ENCODE data around the gene SRPK2. TPM values are rescaled to one million over a fixed set of nuclear protein-coding genes. Genes with fewer than 3 reads are reported as not detected.
"Not testable (repeated sequence)": the region's sequence is repeated elsewhere in the genome, so short reads cannot be mapped to it uniquely, and the experiment has no call there.

Gene SRPK2
- polyA plus RNA-seq, 10 donors, result 33.3 to 47.6 (median 38.6) TPM

DNA sequence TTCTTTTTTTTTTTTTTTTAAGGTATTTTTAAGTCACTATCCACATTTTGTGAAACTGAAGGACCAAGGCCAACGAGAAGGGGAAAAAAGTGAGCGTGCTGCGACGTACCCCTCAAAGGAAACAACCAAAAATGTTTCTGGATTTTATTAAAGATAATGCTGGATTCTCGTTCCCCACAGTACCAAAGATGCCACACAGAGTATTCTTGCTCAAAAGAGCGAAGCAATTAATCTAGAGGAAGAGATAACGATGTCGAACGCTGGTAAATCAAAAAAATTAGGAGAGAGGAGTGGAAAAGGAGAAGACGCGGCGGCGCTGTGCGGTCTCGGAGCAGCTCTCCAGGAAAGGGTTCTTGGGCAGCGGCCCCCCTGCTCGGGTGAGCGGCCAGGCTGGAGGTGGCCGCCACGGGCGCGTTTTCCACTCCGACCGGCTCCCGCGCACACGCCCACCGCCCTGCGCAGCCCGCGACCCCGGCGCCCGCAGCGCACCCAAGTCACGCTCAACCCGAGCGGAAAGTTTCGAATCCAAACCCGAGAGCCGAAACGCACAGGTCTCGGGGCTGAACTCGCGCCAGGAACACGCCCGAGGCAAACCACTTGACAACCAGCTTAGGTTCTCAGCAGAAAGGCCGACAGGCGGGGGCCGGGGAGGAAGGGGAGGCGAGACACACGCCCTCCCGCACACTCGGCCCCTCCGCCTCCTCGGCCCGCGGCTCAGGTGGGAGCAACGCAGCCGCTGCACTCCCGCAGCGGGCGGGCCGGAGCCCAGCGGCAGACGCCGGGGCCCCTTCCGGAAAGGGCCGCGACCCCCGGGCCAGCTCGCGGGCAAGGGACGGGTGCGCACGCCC, 989 bp downstream of the SRPK2 start:
- peak; percentile 28 to 85 (median 53) for DNase-seq

DNA sequence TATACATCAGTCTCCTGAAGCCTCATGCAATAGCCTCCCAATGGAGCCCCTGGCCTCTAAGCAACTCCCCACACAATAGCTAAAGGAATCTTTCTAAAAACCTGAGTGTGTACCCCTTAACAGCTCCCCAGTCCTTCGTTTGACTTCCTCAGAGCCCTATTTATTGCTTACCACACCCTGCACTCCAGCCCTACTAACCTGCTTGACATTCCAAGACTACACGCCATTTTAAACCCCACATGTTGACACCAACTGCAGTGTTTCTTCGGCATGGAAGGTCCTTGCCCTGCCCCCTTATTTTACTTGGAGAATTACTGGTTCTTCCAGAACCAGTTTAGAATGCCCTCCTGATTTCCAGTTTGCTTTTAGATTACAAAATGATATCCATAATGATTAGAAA, 10.8 kb downstream of the SRPK2 start:
- DNase-seq, result peak in 1 of 3 donors; percentile 19

- peak in 2 of 3 donors; percentile 57 to 82 for DNase-seq
Measured at GRCh38 chr7:105376908-105377533, 11.7 kb downstream of the SRPK2 start.

DNA sequence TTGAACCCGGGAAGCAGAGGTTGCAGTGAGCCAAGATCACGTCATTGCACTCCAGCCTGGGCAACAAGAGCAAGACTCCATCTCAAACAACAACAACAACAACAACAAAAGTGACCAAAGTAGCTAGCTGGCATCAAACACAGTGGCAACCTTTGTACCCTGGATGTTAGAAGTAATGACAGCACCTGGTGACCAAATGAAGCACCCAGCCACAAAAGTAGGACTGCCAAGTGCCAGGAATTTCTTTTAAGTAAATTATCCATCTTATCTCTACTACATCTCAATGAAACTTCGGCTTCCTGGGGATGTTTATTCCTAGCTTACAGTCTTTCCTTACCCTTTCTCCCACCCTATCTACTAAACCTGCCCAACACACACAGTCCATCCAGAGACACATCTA, 18.8 kb downstream of the SRPK2 start:
- no peak for DNase-seq

DNA sequence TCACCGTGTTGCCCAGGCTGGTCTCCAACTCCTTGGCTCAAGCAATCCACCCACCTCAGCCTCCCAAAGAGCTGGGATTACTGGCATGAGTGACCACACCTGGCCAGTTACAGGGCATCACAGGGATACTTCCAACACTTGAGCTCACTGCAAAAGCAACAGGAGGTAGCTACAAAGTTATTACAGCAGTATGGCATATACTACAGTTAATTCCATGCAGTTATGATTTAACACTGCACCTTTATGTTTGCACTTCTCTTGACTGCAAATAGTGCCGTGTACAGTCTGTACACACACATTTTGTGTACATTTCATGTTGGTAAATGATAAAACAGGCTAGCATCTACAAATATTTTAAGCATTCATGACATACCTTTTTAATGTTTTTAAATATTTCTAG, 21.3 kb downstream of the SRPK2 start:
- no peak for DNase-seq

DNA sequence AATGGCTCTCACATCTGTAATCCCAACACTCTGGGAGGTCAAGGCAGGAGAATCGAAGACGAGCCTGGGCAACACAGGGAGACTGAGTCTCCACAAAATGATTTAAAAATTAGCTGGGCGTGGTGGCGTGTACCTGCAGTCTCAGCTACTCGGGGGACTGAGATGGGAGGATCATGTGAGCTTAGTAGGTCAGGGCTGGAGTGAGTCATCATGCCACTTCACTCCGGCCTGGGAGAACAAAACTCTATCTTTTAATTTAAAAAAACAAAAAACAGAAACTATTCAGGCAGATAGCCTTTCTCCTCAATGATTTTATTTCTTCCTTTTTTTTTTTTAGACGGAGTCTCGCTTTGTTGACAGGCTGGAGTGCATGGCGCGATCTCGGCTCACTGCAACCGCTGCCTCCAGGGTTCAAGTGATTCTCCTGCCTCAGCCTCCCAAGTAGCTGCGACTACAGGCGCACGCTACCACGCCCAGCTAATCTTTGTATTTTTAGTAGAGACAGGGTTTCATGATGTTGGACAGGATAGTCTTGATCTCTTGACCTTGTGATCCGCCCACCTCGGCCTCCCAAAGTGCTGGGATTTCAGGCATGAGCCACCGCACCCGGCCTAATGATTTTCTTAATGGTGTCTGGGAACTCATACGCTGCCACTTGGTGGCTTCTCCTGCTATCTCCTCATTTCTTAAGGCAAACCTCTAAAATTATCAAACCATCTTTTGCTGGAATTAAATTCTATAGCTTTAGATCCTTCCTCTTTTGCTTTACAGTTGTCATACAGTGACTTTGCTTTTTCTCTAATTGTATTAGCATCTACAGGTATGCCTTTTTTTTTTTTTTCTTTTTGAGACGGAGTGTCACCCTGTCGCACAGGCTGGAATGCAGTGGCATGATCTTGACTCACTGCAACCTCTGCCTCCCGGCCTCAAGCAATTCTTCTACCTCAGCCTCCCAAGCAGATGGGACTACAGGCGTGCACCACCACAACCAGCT, 22.9 kb downstream of the SRPK2 start:
- no peak for DNase-seq

GRCh38 chr7:105364684-105365083, 24.0 kb downstream of the SRPK2 start:
- DNase-seq, result no peak

GRCh38 chr7:105363657-105364056, 25.1 kb downstream of the SRPK2 start:
- not testable (repeated sequence) for DNase-seq

DNA sequence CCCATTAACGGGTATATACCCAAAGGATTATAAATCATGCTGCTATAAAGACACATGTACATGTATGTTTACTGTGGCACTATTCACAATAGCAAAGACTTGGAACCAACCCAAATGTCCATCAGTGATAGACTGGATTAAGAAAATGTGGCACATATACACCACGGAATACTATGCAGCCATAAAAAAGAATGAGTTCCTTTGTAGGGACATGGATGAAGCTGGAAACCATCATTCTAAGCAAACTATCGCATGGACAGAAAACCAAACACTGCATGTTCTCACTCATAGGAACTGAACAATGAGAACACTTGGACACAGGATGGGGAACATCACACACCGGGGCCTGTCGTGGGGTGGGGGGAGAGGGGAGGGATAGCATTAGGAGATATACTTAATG, 26.0 kb downstream of the SRPK2 start:
- not testable (repeated sequence) for DNase-seq

- not testable (repeated sequence) for DNase-seq
Measured at GRCh38 chr7:105361995-105362394, 26.7 kb downstream of the SRPK2 start.

GRCh38 chr7:105360149-105360548, 28.6 kb downstream of the SRPK2 start:
- not testable (repeated sequence) for DNase-seq

DNA sequence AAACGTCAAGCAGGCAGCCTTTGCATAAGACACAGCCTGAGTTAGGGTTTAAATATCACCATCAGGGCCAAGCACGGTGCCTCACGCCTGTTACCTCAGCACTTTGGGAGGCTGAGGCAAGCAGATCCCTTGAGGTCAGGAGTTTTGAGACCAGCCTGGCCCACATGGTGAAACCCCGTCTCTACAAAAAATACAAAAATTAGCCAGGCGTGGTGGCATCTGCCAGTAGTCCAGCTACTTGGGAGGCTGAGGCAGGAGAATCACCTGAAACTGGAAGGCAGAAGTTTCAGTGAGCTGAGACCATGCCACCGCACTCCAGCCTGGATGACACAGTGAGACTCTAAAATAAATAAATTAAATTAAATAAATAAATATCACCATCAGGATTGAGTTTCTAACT, 33.0 kb downstream of the SRPK2 start:
- DNase-seq, result no peak

DNA sequence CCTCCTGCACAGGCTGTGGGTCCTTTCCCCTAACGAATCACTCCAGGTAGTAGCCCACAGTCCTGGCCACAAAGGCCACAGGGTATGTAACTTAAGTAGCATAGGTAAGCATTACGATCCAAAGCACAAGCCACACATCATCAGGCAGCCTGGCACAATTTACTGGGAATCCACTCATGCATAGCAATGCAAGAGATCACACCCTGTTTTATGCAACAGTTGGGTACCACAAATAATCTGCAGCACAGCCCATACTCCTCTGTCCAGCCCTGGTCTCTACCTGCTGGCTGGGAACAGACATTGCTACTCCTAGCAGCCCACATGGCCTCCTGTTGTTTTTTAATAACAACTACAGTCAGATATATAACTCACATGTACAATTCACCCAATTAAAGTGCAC, 34.3 kb downstream of the SRPK2 start:
- DNase-seq, result no peak

DNA sequence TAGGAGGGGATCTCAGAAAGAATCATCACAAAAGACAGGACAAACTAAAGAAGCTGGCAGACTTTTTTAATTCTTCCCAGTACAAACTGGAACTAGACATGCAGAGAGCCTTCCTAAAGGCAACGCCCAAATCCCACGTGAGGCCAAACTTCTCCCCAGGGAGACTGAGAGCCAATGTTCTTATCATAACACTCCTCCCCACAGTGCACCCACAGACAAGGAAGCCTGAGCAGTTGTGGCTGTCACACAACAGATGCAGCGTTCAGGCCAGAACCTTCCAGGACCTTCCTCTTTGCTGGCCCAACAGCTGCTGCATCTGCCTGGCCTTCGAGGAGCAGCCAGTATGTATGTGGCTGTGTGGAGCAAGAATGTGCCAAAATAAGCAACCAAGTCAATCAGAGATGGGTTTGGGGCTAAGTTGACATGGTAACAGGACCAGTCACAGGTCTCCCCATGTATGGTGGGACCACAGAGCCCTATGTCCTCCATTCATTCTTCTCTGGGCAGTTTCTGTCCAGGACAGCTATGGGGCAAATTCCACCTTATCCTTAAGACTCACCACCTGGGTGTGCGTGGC, 34.9 kb downstream of the SRPK2 start:
- DNase-seq, result peak; percentile 42 to 71 (median 50)

DNA sequence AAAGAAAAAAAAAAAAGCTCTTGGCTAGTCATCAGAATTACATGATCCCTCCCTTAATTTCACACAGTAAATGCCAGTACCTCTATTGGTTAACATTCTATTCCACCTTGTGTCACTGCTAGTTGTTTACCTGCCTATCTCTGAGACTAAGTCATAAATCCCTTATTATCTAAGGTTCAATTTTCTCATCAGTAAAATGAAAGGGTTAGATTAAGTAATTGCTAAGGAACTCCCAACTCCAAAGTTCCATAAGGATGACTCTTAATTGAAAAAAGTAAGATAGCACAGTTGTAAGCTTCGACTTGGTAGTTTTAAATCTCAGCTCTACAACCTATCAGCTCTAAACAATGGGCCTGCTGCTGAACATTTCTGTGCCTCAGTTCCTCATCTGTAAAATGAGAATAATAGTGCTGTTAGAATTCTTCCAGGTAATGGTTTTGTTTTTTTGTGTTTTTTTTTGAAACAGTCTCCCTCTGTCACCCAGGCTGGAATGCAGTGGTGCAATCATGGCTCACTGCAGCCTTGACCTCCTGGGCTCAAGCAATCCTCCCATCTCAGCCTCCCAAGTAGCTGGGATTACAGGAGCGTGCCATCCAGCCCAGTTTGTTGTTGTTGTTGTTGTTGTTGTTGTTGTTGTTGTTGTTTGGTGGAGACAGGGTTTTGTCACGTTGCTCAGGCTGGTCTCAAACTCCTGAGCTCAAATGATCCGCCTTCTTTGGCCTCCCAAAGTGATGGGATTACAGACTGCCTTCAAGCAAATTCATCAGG, 35.6 kb downstream of the SRPK2 start:
- DNase-seq, result peak in 1 of 3 donors; percentile 42

GRCh38 chr7:105352018-105352612, 36.6 kb downstream of the SRPK2 start:
- peak; percentile 85 to 94 (median 89) for DNase-seq

DNA sequence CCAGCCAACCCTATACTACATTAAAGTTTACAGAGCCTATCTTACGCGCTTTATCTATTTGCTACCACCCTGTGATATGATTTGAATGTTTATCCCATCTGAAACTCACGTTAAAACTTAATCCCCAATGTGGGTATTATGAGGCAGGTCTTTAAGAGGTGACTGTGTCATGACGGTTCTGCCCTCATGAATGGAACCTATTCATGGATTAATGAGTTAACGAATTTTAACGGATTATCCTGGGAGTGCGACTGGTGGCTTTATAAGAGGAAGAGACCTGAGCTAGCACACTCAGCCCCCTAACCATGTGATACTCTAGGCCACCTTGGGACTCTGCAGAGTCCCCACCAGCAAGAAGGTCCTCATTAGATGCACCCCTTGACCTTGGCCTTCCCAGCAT, 37.8 kb downstream of the SRPK2 start:
- no peak for DNase-seq

DNA sequence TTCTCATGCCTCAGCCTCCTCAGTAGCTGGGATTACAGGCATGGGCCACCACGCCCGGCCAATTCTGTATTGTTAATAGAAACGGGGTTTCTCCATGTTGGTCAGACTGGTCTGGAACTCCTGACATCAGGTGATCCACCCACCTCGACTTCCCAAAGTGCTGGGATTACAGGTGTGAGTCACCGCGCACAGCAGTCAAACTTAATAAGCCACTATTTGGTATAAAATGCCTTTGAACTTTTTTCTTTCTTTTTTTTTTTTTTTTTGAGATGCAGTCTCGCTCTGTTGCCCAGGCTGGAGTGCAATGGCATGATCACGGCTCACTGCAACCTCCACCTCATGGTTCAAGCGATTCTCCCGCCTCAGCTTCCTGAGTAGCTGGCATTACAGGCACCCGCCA, 40.5 kb downstream of the SRPK2 start:
- DNase-seq, result not testable (repeated sequence)

- no peak for DNase-seq
Measured at GRCh38 chr7:105346593-105347322, 42.0 kb downstream of the SRPK2 start.

GRCh38 chr7:105346138-105346537, 42.6 kb downstream of the SRPK2 start:
- DNase-seq, result no peak

Measured in muscle of back (tissue), 11 donors.